Large intestine (tissue), 3 donors: ENCODE results near the gene CA11. TPM values are rescaled to one million over a fixed set of nuclear protein-coding genes. Genes with fewer than 3 reads are reported as not detected.
"Not testable (repeated sequence)": the region's sequence is repeated elsewhere in the genome, so short reads cannot be mapped to it uniquely, and the experiment has no call there.

Experiments used
- DNase-seq, 2 donors: peaks; one replicate each; pipeline versions ENCODE4 v3.0.0 to v3.0.0-alpha.2; 2013
- H3K27ac ChIP-seq: one replicate; pipeline ENCODE4 v1.5.1; 2013; ENCODE audit warnings: low read length
- H3K27me3 ChIP-seq: 2 replicates; pipeline ENCODE4 v1.6.1; 2013; ENCODE audit warnings: low read length; ENCODE audit not compliant: control insufficient read depth, insufficient read depth
- H3K36me3 ChIP-seq: 2 replicates; pipeline ENCODE4 v1.6.1; 2013; ENCODE audit warnings: low read length; ENCODE audit not compliant: control insufficient read depth, insufficient read depth
- H3K4me1 ChIP-seq: one replicate; pipeline ENCODE4 v1.6.1; 2013; ENCODE audit warnings: low read length; ENCODE audit not compliant: control insufficient read depth, insufficient read depth
- H3K4me3 ChIP-seq: one replicate; pipeline ENCODE4 v1.5.1; 2013; ENCODE audit warnings: low read length
- H3K9me3 ChIP-seq: one replicate; pipeline ENCODE4 v1.6.1; 2013; ENCODE audit warnings: mild to moderate bottlenecking, low read depth, low read length, moderate library complexity; ENCODE audit not compliant: control insufficient read depth
- WGBS: methylation state at CpG from one replicate; pipeline ENCODE4 v1.1.5; 2013; ENCODE audit warnings: low lambda C conversion rate; ENCODE audit not compliant: insufficient coverage; 5-methylcytosine and 5-hydroxymethylcytosine counted together
- polyA plus RNA-seq: library from polyadenylated mRNA; unstranded; fragments of 120-200 nt; gene quantifications from one replicate; pipeline ENCODE4 v1.2.1, GENCODE V29; 2013

The CA11 gene
- polyA plus RNA-seq, 1 donor, result 10.1 TPM

GRCh38 chr19:48680436-48681126 is 34.6 kb upstream of the CA11 start:
- Histone ChIP-seq H3K27ac (no peak overlapping the region), H3K36me3 (no peaks in the 10 kb centered on the region), H3K9me3 (peaks cover 4% of the 10 kb centered on the region), H3K27me3 (no peaks in the 10 kb centered on the region), H3K4me3 (no peak overlapping the region), H3K4me1 (peaks cover 49% of the 10 kb centered on the region)
- no peak for DNase-seq
- no CpG with 5 or more reads among the region's 45 CpGs for WGBS

- H3K9me3 ChIP-seq, H3K27ac ChIP-seq, H3K27me3 ChIP-seq, H3K4me3 ChIP-seq, DNase-seq, H3K36me3 ChIP-seq: not testable (repeated sequence)
- peaks cover 45% of the 10 kb centered on the region for H3K4me1 ChIP-seq
- WGBS, result no CpG with 5 or more reads among the region's 19 CpGs
Observed at GRCh38 chr19:48680006-48680405, 34.0 kb upstream of the CA11 start.

- Histone ChIP-seq H3K9me3 (peaks cover 4% of the 10 kb centered on the region), H3K4me3 (no peak overlapping the region), H3K4me1 (peaks cover 36% of the 10 kb centered on the region), H3K27me3 (no peaks in the 10 kb centered on the region), H3K27ac (peak overlapping the region; percentile 85), H3K36me3 (no peaks in the 10 kb centered on the region)
- DNase-seq, result peak; percentile 90 to 95
- WGBS, result no CpG with 5 or more reads among the region's 4 CpGs
Observed at GRCh38 chr19:48678201-48678600, 32.2 kb upstream of the CA11 start.

GRCh38 chr19:48676887-48677286 is 30.9 kb upstream of the CA11 start:
- H3K36me3 ChIP-seq, result no peaks in the 10 kb centered on the region
- H3K4me3 ChIP-seq, result no peak overlapping the region
- H3K27me3 ChIP-seq, result no peaks in the 10 kb centered on the region
- peak overlapping the region; percentile 85 for H3K27ac ChIP-seq
- peaks cover 4% of the 10 kb centered on the region for H3K9me3 ChIP-seq
- DNase-seq, result peak; percentile 92 to 96
- 20% methylated on average over 7 of the region's 13 CpGs for WGBS
- H3K4me1 ChIP-seq, result peaks cover 36% of the 10 kb centered on the region

- no CpG with 5 or more reads among the region's 17 CpGs for WGBS
- H3K4me1 ChIP-seq, result peaks cover 36% of the 10 kb centered on the region
Observed at GRCh38 chr19:48676487-48676886, 30.5 kb upstream of the CA11 start.

GRCh38 chr19:48674921-48675824 is 29.2 kb upstream of the CA11 start:
- H3K4me3 ChIP-seq, result no peak overlapping the region
- H3K36me3 ChIP-seq, result no peaks in the 10 kb centered on the region
- peak; percentile 85 to 86 for DNase-seq
- peaks cover 45% of the 10 kb centered on the region for H3K4me1 ChIP-seq
- no peaks in the 10 kb centered on the region for H3K27me3 ChIP-seq
- no CpG with 5 or more reads among the region's 28 CpGs for WGBS
- H3K9me3 ChIP-seq, result peaks cover 6% of the 10 kb centered on the region
- no peak overlapping the region for H3K27ac ChIP-seq

More at GRCh38 chr19:48676487-48676886, 30.5 kb upstream of the CA11 start:
- DNase-seq, result no peak
- Histone ChIP-seq H3K27ac (peak overlapping the region; percentile 85), H3K36me3 (no peaks in the 10 kb centered on the region), H3K4me3 (no peak overlapping the region), H3K27me3 (no peaks in the 10 kb centered on the region), H3K9me3 (peaks cover 4% of the 10 kb centered on the region)

GRCh38 chr19:48674216-48674809 is 28.3 kb upstream of the CA11 start:
- WGBS, result no CpG with 5 or more reads among the region's 19 CpGs
- Histone ChIP-seq H3K27me3 (no peaks in the 10 kb centered on the region), H3K9me3 (peaks cover 7% of the 10 kb centered on the region), H3K27ac (no peak overlapping the region), H3K4me3 (no peak overlapping the region), H3K4me1 (peaks cover 44% of the 10 kb centered on the region), H3K36me3 (no peaks in the 10 kb centered on the region)
- no peak for DNase-seq

- WGBS, result no CpG with 5 or more reads among the region's 25 CpGs
- Histone ChIP-seq H3K4me3 (no peak overlapping the region), H3K27ac (no peak overlapping the region), H3K9me3 (peaks cover 7% of the 10 kb centered on the region), H3K36me3 (no peaks in the 10 kb centered on the region), H3K27me3 (no peaks in the 10 kb centered on the region), H3K4me1 (peaks cover 40% of the 10 kb centered on the region)
- no peak for DNase-seq
Observed at GRCh38 chr19:48673436-48674100, 27.6 kb upstream of the CA11 start.

- peaks cover 7% of the 10 kb centered on the region for H3K9me3 ChIP-seq
- no peak within 1 kb of the TSS for H3K4me3 ChIP-seq
- H3K36me3 ChIP-seq, result no peaks in the 10 kb centered on the region
- no peaks in the 10 kb centered on the region for H3K27me3 ChIP-seq
- peaks cover 34% of the 10 kb centered on the region for H3K4me1 ChIP-seq
- WGBS, result no CpG with 5 or more reads among the region's 25 CpGs
- no peak for DNase-seq
- no peak within 1 kb of the TSS for H3K27ac ChIP-seq
Observed at GRCh38 chr19:48672994-48673393, 27.0 kb upstream of the CA11 start, which contains the start of gene NTN5. NTN5 (minus strand) TSS chr19:48673017; CDS start chr19:48670986, 2,031 bp downstream.
